ENCODE measurements around the gene CLEC1B.

The CLEC1B gene

GRCh38 chr12:9999016-9999415 is at the start of gene CLEC1B:
CLEC1B (minus strand) TSS chr12:9999121; CDS start chr12:9999100, 21 bp downstream.
- TF ChIP-seq GATA2 (IDR thresholded peaks at IDR 0.05; ENCODE audit: low read depth, low read length) (no peak), GATA3 (IDR thresholded peaks at IDR 0.05; ENCODE audit: low read depth, low read length) (no peak)

DNA sequence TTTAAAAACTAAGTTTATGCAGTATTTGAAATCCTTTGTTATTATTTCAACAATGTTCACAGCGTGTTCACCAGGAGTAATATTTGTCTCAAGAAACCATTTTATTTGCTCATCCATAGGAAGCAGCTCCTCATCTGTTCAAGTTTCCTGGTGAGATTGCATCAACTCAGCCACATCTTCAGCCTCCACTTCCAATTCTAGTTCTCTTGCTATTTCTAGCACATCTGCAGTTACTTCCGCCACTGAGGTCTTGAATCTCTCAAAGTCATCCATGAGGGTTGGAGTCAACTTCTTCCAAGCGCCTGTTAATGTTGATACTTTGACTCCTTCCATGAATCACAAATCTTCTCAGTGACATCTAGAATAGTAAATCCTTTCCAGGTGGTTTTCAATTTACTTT is 49.6 kb upstream of the CLEC1B start:
- TF ChIP-seq GATA2 (IDR thresholded peaks at IDR 0.05; ENCODE audit: low read depth, low read length) (no peak), GATA3 (IDR thresholded peaks at IDR 0.05; ENCODE audit: low read depth, low read length) (no peak)

DNA sequence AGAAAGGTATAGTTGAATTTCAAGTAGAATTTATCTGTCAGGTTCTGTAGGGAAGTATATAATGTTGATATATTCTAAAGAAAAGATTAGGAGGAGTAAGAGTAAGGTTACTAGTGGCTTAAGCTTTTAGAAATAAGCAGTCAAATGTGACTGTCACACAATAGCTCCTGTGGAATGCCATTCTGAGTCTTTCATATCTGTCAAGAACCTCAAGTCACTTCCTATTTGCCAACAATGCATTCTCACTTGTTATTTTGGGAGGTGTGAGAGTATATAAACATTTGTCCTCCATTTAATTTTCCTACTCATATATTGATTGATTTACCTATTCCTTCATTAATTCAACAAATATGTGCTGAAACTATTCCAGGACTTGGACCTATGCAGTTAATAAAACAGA is 43.2 kb upstream of the CLEC1B start:
- no peak for TF ChIP-seq GATA3 (IDR thresholded peaks at IDR 0.05; ENCODE audit: low read depth, low read length)
- no peak for TF ChIP-seq GATA2 (IDR thresholded peaks at IDR 0.05; ENCODE audit: low read depth, low read length)

DNA sequence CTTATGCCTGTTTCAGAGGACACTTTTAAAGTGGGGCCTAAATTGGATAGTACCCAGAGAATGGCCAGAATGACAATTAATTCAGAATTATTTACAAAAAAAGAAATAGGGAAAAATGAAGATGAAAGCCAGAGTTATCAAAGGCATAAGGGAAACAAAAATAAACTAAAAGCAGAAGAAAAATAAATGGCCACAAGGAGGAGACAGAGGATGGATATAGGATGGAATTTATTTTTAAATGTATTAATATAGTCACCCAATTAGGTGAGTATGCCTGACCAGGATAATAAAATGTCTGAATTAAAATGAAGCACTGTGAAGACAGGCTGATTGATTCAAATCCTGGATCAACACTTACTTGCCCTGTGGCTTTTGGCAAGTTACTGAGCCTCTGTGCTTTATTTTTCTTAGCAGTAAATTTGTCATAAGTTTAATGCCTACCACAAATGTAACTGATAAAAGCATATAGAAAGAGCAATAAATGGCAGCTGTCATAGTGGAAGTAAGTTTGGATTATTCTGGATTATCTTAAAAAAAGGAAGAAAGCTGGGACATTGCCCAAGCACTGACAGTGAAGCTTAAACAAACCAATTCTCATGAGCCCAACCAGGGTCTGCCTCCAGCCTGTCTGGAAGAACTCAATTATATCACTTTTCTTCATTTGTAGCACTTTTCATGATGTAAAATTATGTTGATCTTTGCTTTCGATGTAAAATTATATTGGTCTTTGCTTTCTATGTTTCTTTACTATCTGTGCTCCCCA is 35.0 kb upstream of the CLEC1B start:
- no peak for TF ChIP-seq GATA3 (IDR thresholded peaks at IDR 0.05; ENCODE audit: low read depth, low read length)
- TF ChIP-seq GATA2 (IDR thresholded peaks at IDR 0.05; ENCODE audit: low read depth, low read length), result no peak

DNA sequence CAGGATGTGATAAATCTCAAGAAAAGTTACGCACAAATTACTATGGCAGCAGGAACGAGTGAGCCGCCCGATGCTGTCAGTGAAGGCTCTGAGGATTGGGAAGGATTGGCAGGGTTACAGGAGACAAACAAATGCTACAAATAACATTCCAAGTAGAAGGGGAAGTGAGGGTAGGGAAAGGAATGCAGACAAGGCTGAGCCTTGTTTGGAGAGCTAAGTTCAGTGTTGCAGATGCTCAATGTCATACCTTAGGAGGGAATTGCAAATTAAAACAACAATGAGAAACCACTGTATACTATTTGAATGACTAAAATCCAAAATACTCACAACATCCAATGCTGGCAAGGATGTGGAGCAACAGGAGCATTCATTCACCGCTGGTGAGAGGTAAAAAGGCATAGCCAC is 32.9 kb upstream of the CLEC1B start:
- TF ChIP-seq GATA2 (IDR thresholded peaks at IDR 0.05; ENCODE audit: low read depth, low read length) (no peak), GATA3 (IDR thresholded peaks at IDR 0.05; ENCODE audit: low read depth, low read length) (no peak)

- no peak for TF ChIP-seq GATA2 (IDR thresholded peaks at IDR 0.05; ENCODE audit: low read depth, low read length)
- no peak for TF ChIP-seq GATA3 (IDR thresholded peaks at IDR 0.05; ENCODE audit: low read depth, low read length)
These were observed 32.4 kb upstream of the CLEC1B start for GRCh38 chr12:10031321-10031720.

DNA sequence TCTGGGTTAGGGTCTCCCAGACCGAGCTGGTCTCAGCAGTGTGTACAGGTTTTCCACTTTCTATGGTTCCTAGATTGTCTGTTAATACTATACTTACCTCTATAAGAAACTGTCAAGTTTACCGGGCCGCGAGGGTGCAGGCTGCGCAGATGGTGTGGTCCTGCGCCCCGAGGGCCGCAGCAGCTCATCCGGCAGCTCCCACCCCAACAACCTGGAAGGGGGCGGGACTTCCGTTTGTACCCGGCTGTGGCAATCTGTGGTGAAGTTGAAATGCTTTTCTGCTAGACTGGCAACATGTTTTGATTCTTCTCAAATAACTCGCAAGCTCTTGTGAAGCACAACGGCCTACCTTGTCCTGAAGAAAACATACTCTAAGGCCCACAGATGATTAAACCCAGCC is 31.5 kb upstream of the CLEC1B start, which contains the start of gene CLEC9A:
TSS of gene CLEC9A (plus strand) at position 237 of the 400 bp plus-strand sequence. CDS start 22,006 bp downstream, outside the sequence.
- TF ChIP-seq GATA2 (IDR thresholded peaks at IDR 0.05; ENCODE audit: low read depth, low read length) (no peak), GATA3 (IDR thresholded peaks at IDR 0.05; ENCODE audit: low read depth, low read length) (no peak)

DNA sequence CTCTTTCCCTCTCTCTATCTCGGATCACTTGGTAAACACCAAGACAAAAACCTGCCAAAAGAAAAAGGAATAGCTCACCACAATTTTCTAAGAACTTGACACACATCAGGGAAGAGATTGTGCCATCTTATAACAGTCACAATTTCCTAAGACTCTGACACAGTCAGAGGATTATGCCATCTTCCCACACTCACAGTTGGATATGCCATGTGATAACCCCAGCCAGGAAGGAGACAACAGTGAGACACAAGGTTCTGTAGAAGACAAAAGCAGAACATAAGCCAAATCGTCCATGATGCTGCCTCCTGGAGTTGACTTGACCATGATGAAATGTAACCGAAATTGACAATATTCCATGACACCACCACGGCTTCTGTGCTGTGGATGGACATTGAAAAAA is 28.8 kb upstream of the CLEC1B start:
- TF ChIP-seq GATA3 (IDR thresholded peaks at IDR 0.05; ENCODE audit: low read depth, low read length), result no peak
- no peak for TF ChIP-seq GATA2 (IDR thresholded peaks at IDR 0.05; ENCODE audit: low read depth, low read length)

- TF ChIP-seq GATA2 (IDR thresholded peaks at IDR 0.05; ENCODE audit: low read depth, low read length) (no peak), GATA3 (IDR thresholded peaks at IDR 0.05; ENCODE audit: low read depth, low read length) (no peak)
These were observed 28.4 kb upstream of the CLEC1B start for GRCh38 chr12:10027311-10027710.

GRCh38 chr12:10025236-10025635 is 26.3 kb upstream of the CLEC1B start:
- TF ChIP-seq GATA2 (IDR thresholded peaks at IDR 0.05; ENCODE audit: low read depth, low read length), result no peak
- TF ChIP-seq GATA3 (IDR thresholded peaks at IDR 0.05; ENCODE audit: low read depth, low read length), result no peak

- no peak for TF ChIP-seq GATA3 (IDR thresholded peaks at IDR 0.05; ENCODE audit: low read depth, low read length)
- TF ChIP-seq GATA2 (IDR thresholded peaks at IDR 0.05; ENCODE audit: low read depth, low read length), result no peak
These were observed 22.4 kb upstream of the CLEC1B start for GRCh38 chr12:10021342-10021741.

DNA sequence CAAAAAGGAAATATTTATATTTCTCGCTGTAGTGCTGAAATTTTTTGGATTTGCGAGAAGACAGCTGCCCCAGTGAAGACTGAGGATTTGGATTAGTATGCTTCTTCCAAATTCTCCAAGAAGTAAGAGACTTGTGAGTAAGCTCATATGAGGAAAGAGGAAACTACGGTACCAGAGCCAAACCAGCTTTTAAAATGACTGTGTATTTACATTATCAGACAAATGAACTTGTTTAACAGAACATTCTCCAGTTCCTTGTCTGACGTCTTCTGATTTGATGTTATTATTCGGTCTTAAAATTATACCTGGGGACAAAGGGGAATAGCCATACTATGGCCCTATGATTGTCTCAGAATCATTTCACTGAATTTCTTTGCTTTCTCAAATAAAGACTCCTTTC is 19.5 kb upstream of the CLEC1B start:
- TF ChIP-seq GATA3 (IDR thresholded peaks at IDR 0.05; ENCODE audit: low read depth, low read length) (no peak), GATA2 (IDR thresholded peaks at IDR 0.05; ENCODE audit: low read depth, low read length) (no peak)

- no peak for TF ChIP-seq GATA3 (IDR thresholded peaks at IDR 0.05; ENCODE audit: low read depth, low read length)
- TF ChIP-seq GATA2 (IDR thresholded peaks at IDR 0.05; ENCODE audit: low read depth, low read length), result no peak
These were observed 18.0 kb upstream of the CLEC1B start for GRCh38 chr12:10016881-10017280.

DNA sequence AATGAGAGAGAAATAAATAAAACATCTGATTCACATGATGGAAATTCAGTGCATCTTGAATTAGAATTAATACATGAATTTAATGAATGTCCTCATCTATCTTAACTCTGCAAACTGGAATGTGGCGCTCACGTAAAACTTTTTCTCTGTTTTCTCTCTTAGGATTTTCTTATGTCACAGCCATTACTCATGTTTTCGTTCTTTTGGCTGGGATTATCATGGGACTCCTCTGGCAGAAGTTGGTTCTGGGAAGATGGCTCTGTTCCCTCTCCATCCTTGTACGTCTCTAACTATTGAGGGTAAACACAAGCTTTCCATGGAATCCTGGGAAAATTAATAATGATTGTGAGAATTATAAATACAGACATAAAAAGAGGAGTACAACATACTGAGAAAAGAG is 16.5 kb upstream of the CLEC1B start:
- no peak for TF ChIP-seq GATA3 (IDR thresholded peaks at IDR 0.05; ENCODE audit: low read depth, low read length)
- no peak for TF ChIP-seq GATA2 (IDR thresholded peaks at IDR 0.05; ENCODE audit: low read depth, low read length)

DNA sequence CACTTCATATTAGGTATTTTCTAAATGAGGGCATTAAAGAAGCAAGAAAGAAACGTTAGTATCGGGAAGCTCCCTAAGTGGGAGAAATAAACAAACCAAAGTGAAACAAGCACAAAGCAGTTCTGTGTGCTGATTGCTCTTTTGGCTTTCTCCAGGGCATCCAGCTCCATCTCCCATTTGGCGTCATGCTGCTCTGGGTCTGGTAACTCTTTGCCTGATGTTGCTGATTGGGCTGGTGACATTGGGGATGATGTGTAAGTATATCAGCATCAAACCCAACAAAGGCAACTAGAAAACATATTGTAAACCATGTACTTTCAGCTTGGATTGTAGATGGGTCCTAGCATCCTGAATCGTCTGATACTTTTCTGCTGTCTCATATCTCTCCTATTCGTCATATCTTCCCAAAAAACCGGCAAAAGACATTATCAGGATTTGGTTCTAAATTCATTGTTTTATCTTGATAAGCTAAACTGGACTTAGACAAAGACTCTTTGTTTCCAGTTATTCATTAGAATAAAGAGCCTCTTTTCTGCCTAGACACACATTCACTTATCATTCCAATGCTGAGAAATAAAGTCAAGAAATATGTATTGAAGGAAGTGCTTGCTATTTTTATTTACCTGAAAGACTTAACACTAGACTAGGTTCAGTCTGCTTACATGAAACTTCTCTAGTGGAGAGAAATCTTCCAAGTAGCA is 13.9 kb upstream of the CLEC1B start:
- no peak for TF ChIP-seq GATA3 (IDR thresholded peaks at IDR 0.05; ENCODE audit: low read depth, low read length)

Data from SH-SY5Y (cell line).